Measurements from ENCODE around the gene MRAS. TPM values are rescaled to one million over a fixed set of nuclear protein-coding genes. Genes with fewer than 3 reads are reported as not detected.

Gene MRAS
- polyA plus RNA-seq, 1 donor from 2014 or later: 52.8 TPM

- no peak overlapping the region for H3K27ac ChIP-seq (ENCODE audit: low read length)
- no peaks in the 10 kb centered on the region for H3K9me2 ChIP-seq (ENCODE audit: insufficient read depth, low read length)
- H3K79me2 ChIP-seq (replicated peaks; ENCODE audit: insufficient read depth, low read length): no peaks in the 10 kb centered on the region
- H3K4me3 ChIP-seq (ENCODE audit: low read length): no peak overlapping the region
- H3K36me3 ChIP-seq (ENCODE audit: insufficient read depth, low read length): no peaks in the 10 kb centered on the region
- H3K27me3 ChIP-seq (ENCODE audit: insufficient read depth, low read depth, low read length): no peaks in the 10 kb centered on the region
- no peak overlapping the region for H3K9ac ChIP-seq (ENCODE audit: low read length)
- TF ChIP-seq TAF1 (IDR thresholded peaks at IDR 0.05; ENCODE audit: low read depth) (no peak), SMC3 (conservative IDR thresholded peaks at IDR 0.05; ENCODE audit: poor library complexity) (no peak), POLR2AphosphoS5 (IDR thresholded peaks at IDR 0.05) (no peak), REST (IDR thresholded peaks at IDR 0.05; ENCODE audit: borderline replicate concordance) (no peak), RAD21 (conservative IDR thresholded peaks at IDR 0.05) (no peak), EZH2 (IDR thresholded peaks at IDR 0.05; ENCODE audit: borderline replicate concordance, insufficient read depth, low read length, poor library complexity, severe bottlenecking) (no peak), MXI1 (conservative IDR thresholded peaks at IDR 0.05; ENCODE audit: poor library complexity, severe bottlenecking) (no peak), EP300 (conservative IDR thresholded peaks at IDR 0.05; ENCODE audit: poor library complexity, severe bottlenecking) (no peak)
- TF ChIP-seq, protein P1, sequence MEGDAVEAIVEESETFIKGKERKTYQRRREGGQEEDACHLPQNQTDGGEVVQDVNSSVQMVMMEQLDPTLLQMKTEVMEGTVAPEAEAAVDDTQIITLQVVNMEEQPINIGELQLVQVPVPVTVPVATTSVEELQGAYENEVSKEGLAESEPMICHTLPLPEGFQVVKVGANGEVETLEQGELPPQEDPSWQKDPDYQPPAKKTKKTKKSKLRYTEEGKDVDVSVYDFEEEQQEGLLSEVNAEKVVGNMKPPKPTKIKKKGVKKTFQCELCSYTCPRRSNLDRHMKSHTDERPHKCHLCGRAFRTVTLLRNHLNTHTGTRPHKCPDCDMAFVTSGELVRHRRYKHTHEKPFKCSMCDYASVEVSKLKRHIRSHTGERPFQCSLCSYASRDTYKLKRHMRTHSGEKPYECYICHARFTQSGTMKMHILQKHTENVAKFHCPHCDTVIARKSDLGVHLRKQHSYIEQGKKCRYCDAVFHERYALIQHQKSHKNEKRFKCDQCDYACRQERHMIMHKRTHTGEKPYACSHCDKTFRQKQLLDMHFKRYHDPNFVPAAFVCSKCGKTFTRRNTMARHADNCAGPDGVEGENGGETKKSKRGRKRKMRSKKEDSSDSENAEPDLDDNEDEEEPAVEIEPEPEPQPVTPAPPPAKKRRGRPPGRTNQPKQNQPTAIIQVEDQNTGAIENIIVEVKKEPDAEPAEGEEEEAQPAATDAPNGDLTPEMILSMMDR (IDR thresholded peaks at IDR 0.05; ENCODE audit: poor library complexity, severe bottlenecking): no peak
- H3F3A ChIP-seq (ENCODE audit: insufficient read depth, low read length, poor library complexity, severe bottlenecking): no peaks in the 10 kb centered on the region
- no peak overlapping the region for H3K4me2 ChIP-seq (ENCODE audit: low read length)
- H2AFZ ChIP-seq (ENCODE audit: low read depth, low read length): no peak overlapping the region
- no peaks in the 10 kb centered on the region for H3K9me3 ChIP-seq (ENCODE audit: low read length)
- H4K20me1 ChIP-seq (ENCODE audit: insufficient read depth): no peaks in the 10 kb centered on the region
These were observed 9.6 kb upstream of the MRAS start for GRCh38 chr3:138338811-138339210.

DNA sequence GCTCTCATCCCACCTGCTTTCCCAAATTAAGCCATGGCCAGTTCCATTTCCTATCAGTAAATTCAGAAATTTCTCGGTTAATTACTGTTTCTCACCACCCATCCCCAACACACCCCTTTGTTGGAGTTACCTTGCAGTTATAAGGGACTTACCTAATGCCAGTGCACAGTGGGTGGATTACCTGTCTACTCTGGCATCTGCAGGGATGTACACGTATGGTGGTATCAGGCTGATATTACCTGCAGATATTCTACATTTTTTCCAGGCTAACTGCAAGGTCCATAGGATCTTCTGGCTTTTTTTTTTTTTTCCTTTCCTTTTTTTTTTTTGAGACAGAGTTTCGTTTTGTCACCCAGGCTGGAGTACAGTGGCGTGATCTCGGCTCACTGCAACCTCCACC, 7.9 kb upstream of the MRAS start:
- Histone ChIP-seq H3K27me3 (ENCODE audit: insufficient read depth, low read depth, low read length) (no peaks in the 10 kb centered on the region), H3K9ac (ENCODE audit: low read length) (no peak overlapping the region), H2AFZ (ENCODE audit: low read depth, low read length) (no peak overlapping the region), H4K20me1 (ENCODE audit: insufficient read depth) (no peaks in the 10 kb centered on the region), H3K27ac (ENCODE audit: low read length) (no peak overlapping the region), H3F3A (ENCODE audit: insufficient read depth, low read length, poor library complexity, severe bottlenecking) (no peaks in the 10 kb centered on the region), H3K9me2 (ENCODE audit: insufficient read depth, low read length) (no peaks in the 10 kb centered on the region), H3K4me3 (ENCODE audit: low read length) (no peak overlapping the region), H3K4me2 (ENCODE audit: low read length) (no peak overlapping the region), H3K79me2 (replicated peaks; ENCODE audit: insufficient read depth, low read length) (no peaks in the 10 kb centered on the region), H3K9me3 (ENCODE audit: low read length) (no peaks in the 10 kb centered on the region), H3K36me3 (ENCODE audit: insufficient read depth, low read length) (no peaks in the 10 kb centered on the region)
- TF ChIP-seq SMC3 (conservative IDR thresholded peaks at IDR 0.05; ENCODE audit: poor library complexity): no peak
- no peak for TF ChIP-seq POLR2AphosphoS5 (IDR thresholded peaks at IDR 0.05)
- TF ChIP-seq, protein P1 (IDR thresholded peaks at IDR 0.05; ENCODE audit: poor library complexity, severe bottlenecking): no peak
- no peak for TF ChIP-seq TAF1 (IDR thresholded peaks at IDR 0.05; ENCODE audit: low read depth)
- TF ChIP-seq REST (IDR thresholded peaks at IDR 0.05; ENCODE audit: borderline replicate concordance): no peak
- no peak for TF ChIP-seq MXI1 (conservative IDR thresholded peaks at IDR 0.05; ENCODE audit: poor library complexity, severe bottlenecking)
- TF ChIP-seq EZH2 (IDR thresholded peaks at IDR 0.05; ENCODE audit: borderline replicate concordance, insufficient read depth, low read length, poor library complexity, severe bottlenecking): no peak
- TF ChIP-seq EP300 (conservative IDR thresholded peaks at IDR 0.05; ENCODE audit: poor library complexity, severe bottlenecking): no peak
- TF ChIP-seq RAD21 (conservative IDR thresholded peaks at IDR 0.05): no peak
